HG03039 (cell line): Measurements from ENCODE around the gene HMCES.
"Not testable (repeated sequence)": the region's sequence is repeated elsewhere in the genome, so short reads cannot be mapped to it uniquely, and the experiment has no call there.

ENCODE experiments used
- ATAC-seq: cut with Tn5 transposase; IDR thresholded peaks from one replicate; pipeline ENCODE4 v1.9.1; 2021; ENCODE audit warnings: mild to moderate bottlenecking, moderate library complexity; ENCODE audit not compliant: unreplicated experiment

The HMCES gene

DNA sequence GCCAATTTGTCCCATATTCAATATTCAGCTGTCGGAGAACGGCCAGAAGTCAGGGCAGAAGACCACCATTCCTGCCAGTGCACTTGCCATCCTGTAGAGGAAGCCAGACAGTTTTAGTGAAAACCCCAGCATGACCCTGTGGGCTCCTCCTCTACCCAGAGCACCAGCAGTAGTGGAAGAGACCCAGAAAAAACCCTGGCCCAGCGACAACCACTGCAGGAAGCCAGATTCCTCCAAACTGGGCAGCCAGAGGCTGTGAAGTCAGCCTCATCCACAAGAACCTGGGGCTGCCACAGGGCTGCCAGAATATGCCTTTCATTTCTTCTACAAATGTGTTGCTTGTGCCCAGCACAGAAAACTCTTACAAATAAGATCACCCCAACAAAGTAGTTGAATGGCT lies 67.3 kb downstream of the HMCES start:
- ATAC-seq = no peak

DNA sequence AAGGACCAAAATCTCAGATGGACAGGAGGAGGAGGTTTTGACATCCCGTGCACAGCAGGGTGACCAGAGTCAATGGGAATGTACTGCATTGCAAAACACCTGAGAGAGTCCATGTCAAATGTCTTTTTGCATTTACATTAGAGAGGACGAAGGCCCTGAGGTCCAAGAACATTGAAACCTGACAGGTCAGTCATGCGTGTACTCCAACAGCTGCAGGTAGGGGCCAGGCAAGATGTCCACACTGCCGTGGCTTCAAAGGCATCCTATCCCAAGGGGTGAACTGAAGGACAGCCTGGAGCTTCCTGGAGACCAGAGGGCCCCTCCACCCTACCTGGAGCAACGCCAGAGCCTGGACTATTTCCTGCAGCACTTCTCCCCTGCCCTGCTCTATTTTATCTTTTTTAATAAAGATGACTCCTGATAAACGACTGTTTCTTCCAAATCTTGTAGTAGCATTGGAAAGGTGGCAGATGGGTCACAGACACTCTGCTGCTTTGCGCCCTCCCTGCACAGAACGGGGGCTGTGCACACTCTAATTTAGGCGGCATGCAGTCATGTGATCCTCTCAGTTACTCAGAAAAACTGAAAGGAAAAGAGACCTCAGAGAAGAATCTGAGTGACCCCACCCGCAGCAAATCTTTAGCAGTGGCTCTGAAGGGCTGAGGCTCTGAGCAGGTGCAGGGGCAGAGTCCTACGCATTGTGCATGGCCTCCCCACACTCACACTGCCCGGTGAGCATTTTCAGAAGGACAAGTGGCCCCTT lies 68.2 kb downstream of the HMCES start:
- ATAC-seq = no peak

DNA sequence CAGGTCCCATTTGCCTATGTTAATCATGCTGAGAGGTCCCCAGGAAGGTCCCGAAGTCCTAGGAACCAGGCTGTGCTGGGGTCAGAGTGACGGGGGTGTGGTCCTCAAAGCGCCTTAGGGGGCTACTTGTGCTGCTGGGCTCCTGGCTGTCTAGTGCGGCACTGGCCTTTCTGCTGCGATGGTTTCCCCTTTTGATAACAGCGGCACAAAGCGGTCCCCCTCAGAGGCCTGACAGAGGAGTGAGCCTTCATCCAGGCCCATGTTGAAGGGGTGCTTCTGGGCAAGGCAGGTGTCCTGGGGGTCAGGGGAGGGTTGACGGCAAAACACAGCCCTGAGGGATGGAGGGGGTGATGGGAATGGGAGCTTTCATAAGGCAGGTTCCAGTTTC lies 68.8 kb downstream of the HMCES start:
- no peak for ATAC-seq

DNA sequence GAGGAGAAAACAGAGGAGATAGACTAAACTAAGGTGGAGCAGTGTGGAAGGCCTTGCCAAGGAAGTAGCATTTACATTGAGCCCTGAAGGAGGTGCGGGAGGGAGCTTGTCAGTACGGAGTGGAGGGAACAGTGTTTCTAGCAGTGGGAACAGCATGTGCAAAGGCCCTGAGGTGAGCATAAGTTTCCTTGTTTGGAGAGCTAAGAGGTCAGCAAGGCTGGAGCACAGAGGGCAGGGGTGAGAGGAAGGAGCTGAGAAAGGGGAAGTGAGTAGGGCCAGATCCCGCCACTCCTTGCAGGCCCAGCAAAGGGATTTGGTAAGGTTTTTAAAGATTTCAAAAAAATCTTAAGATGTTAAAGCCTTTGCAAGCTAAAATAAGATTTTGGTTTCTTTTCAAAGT lies 70.1 kb downstream of the HMCES start:
- no peak for ATAC-seq

DNA sequence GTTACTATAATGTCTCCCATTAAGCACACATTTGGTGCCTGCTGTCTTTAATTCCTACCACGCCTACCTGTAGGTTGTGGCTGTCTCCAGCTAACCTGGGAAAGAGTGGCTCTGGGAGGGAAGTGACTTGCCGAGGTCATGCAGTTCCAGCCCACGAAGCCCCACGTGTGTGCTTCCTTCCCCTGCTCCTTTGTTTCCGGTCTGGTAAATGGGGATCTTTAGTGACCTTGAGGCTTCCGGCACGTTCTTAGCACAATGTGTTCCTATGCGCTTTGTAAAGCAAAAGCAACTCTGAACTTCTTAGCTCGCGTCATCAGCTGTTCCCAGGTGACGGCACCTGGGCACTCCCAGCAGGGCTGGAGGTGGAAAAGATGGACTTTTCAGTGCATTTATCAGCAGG lies 70.5 kb downstream of the HMCES start:
- not testable (repeated sequence) for ATAC-seq

DNA sequence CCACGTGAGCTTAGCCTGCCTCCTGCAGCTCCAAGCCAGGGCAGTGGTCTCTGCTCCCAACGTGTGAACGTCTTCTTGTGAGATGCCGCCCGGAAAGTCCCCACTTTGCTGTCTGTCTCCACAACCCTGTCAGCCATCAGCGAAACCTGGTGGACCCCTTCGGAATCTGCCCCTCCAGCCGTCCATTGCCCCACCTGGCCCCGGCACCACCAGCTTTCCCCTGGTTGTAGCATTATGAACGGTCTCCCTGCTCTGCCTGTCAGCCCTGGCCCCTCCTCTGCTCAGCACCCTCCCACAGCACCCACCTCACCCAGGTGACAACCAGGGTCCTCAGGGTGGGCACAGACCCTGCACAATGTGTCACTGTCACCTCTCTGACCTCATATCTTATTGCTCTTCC lies 71.1 kb downstream of the HMCES start:
- ATAC-seq = no peak

DNA sequence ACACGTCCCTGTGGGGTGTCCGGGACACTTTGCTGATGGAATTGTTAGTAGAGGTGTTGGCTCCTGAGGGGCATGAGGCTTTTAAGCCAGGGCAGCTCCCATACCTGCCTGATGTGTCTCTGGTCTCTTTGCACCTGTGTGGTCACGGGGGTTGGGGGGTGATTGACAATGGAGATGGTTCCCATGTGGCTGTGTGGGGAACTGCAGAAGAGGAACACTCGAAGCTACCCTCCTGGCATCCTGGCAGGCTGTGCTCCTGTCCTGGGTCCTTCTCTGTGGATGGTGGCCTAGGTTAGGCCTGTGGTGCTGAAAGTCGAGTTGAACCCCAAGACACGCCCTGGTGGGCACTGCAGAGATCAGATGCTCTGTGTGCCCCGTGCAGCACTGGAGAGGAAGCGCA lies 73.4 kb downstream of the HMCES start:
- ATAC-seq = no peak

DNA sequence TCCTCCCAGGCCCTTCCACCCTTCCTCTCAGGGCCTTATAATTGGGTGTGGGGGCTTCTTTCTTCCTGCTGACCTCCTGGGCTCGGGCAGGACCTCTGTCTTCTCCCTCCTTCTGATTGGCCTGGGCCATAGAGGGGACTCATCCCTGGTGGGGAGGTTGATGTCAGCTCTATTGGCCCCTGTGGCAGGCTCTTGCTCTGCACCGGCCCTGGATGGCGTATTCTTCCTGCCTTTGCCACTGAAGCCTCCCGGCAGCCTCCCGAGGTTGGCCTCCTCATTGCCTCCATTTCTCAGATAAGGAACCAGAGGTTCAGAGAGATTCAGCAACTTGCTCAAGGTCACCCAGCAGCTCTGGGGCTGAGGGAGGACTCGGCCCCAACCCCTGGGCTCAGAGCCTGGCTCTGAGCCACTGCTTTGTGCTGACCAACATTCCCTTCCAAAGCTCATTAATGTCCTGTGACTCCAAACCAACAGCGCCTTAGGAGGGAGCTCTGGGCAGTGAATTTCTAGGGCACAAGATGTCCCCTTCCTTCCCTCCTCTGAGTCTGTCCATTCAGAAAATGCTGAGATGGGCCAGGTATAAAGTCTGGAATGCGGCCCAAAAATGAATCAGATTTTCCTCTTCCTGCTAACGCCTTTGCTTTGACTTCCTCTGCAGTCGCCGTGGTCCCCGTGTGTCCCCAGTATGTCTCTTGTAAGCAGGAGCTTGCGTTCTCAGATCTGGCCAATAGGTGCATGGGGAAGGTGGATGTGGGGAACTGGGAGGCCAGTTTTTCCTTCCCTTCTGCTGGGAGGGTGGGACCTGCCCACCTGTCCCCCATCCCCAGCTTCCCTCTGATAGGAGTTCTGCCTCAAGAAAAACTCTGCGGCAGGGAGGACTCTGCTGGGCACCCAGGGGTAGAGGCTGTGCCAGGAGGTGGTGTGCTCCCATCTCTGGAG lies 74.2 kb downstream of the HMCES start:
- no peak for ATAC-seq

DNA sequence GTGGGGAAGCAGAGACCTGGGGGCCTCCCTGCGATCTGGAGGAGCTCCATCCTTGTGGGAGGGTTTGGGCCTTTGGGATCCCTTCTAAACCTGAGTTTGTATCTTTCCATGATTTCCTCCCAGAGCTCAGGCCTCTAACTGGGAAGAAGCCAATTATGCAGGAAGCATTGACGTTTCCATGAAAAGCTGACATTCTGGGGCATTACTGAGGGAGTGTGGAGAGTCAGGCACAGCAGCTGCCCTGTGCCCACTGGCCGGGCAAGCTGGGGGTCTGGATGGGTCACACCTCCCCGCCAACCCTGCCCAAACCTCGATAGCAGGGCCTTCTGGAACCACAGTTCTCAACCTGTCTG lies 74.9 kb downstream of the HMCES start:
- ATAC-seq = no peak
